WERI-Rb-1 (cell line): ENCODE data around the gene RBM17.
"Not testable (repeated sequence)": the region's sequence is repeated elsewhere in the genome, so short reads cannot be mapped to it uniquely, and the experiment has no call there.

Experiments
- DNase-seq: peaks from one replicate; pipeline ENCODE4 v3.0.0-alpha.2; 2020
- H3K27ac ChIP-seq: fragments of 250-450 bp; sonication (Bioruptor Pico); 2 replicates; pipeline ENCODE4 v1.5.1; 2020; ENCODE audit warnings: mild to moderate bottlenecking, moderate library complexity
- H3K27me3 ChIP-seq: fragments of 250-450 bp; sonication (Bioruptor Pico); 2 replicates; pipeline ENCODE4 v1.5.1; 2021; ENCODE audit warnings: mild to moderate bottlenecking, low read depth, moderate library complexity; ENCODE audit not compliant: insufficient read depth, severe bottlenecking
- H3K36me3 ChIP-seq: fragments of 250-450 bp; sonication (Bioruptor Pico); 2 replicates; pipeline ENCODE4 v1.5.1; 2020; ENCODE audit warnings: mild to moderate bottlenecking, moderate library complexity
- H3K4me3 ChIP-seq: 2 replicates; pipeline ENCODE4 v1.5.1; 2011; ENCODE audit warnings: low read depth, mild to moderate bottlenecking, control low read depth, low read length
- H3K9me3 ChIP-seq: fragments of 250-450 bp; sonication (Bioruptor Pico); 2 replicates; pipeline ENCODE4 v1.5.1; 2021; ENCODE audit warnings: mild to moderate bottlenecking, moderate library complexity; ENCODE audit not compliant: severe bottlenecking
- TF ChIP-seq, protein P1 (sequence below): IDR thresholded peaks from 2 replicates; pipeline ENCODE4 v1.5.1; 2011; ENCODE audit warnings: low read depth, mild to moderate bottlenecking, control low read depth, inconsistent platforms, low read length

RBM17 gene, protein sequence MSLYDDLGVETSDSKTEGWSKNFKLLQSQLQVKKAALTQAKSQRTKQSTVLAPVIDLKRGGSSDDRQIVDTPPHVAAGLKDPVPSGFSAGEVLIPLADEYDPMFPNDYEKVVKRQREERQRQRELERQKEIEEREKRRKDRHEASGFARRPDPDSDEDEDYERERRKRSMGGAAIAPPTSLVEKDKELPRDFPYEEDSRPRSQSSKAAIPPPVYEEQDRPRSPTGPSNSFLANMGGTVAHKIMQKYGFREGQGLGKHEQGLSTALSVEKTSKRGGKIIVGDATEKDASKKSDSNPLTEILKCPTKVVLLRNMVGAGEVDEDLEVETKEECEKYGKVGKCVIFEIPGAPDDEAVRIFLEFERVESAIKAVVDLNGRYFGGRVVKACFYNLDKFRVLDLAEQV

DNA sequence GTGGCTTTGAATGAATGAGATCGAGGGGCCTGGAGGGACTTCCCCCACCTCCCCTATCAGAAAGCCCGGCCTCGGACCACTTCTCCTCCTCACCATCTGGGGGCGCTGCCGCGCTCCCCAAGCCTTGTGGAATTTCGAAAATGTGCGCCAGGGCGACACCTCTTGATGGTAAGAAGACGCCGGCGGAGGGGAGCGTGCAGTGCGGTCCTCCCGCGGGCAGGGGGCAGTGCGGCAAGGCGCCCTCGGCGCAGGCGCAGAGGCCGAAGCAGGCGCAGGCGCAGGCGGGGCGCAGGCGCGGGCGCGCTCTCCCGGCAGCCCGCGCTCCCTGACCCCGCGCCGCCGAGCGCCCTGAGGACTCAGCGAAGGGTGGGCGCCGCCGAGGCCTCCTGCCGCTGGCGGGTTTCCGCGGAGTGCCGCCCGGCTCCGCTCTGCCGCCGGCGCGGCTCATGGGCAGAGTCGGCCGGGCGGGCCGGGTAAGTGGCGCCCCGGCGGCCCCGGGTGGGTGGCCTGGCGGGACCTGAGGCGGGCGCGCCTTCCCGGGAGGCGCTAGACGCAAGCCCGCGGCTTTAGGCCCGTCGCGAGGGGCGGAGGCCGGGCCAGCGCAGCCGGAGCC is at the start of gene RBM17:
RBM17 (plus strand) TSS at position 314 of the 613 bp plus-strand sequence. CDS start 8,032 bp downstream, outside the sequence.
- Histone ChIP-seq H3K27ac (peak within 1 kb of the TSS; percentile 65), H3K4me3 (peak within 1 kb of the TSS; percentile 93), H3K27me3 (peaks cover 16% of the 10 kb centered on the region), H3K9me3 (no peaks in the 10 kb centered on the region), H3K36me3 (no peaks in the 10 kb centered on the region)
- TF ChIP-seq, protein P1, sequence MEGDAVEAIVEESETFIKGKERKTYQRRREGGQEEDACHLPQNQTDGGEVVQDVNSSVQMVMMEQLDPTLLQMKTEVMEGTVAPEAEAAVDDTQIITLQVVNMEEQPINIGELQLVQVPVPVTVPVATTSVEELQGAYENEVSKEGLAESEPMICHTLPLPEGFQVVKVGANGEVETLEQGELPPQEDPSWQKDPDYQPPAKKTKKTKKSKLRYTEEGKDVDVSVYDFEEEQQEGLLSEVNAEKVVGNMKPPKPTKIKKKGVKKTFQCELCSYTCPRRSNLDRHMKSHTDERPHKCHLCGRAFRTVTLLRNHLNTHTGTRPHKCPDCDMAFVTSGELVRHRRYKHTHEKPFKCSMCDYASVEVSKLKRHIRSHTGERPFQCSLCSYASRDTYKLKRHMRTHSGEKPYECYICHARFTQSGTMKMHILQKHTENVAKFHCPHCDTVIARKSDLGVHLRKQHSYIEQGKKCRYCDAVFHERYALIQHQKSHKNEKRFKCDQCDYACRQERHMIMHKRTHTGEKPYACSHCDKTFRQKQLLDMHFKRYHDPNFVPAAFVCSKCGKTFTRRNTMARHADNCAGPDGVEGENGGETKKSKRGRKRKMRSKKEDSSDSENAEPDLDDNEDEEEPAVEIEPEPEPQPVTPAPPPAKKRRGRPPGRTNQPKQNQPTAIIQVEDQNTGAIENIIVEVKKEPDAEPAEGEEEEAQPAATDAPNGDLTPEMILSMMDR: peak; percentile 96
- DNase-seq: peak; percentile 81

DNA sequence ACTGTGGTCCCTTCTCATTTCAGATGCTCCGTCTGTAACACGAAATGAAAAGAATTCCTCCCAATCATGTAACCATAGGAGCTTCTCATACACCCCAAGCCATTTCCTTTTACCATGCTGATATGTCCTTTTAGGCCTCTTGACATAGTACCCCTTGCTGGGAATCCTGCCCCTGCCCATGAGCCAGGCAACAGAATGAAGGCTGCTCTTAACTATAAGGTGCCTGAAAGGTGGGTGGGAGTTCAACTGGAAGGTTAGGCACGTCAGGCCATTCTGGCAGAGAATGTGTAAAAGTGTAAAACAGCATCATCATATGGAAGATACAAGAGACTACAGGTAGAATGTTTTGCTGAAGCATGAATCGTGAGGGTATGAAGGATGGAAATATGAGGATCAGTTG is 49.1 kb upstream of the RBM17 start:
- no peak for DNase-seq
- no peaks in the 10 kb centered on the region for H3K9me3 ChIP-seq
- H3K4me3 ChIP-seq: no peak overlapping the region
- no peaks in the 10 kb centered on the region for H3K36me3 ChIP-seq
- no peak overlapping the region for H3K27ac ChIP-seq
- H3K27me3 ChIP-seq: peaks cover 4% of the 10 kb centered on the region
- TF ChIP-seq, protein P1: no peak

DNA sequence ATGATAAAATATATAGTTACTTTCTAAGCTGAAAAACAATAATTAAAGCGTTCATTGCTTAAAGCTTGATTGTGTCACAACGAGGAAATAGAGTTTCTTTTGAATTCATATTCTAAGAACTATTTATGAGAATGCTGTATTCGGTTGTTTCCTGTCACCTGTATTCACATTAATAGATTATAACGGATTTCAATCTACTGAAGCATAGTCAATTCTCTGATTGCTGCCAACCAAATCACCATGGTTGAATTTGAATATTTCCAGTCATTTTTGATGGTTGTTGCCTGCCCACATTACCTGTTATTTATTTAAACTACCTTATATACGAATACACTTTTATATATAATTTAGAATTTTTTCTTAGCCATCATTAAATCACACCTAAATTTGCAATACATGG is 48.6 kb upstream of the RBM17 start:
- H3K9me3 ChIP-seq: no peaks in the 10 kb centered on the region
- H3K27ac ChIP-seq: no peak overlapping the region
- H3K4me3 ChIP-seq: no peak overlapping the region
- H3K27me3 ChIP-seq: peaks cover 2% of the 10 kb centered on the region
- no peaks in the 10 kb centered on the region for H3K36me3 ChIP-seq
- TF ChIP-seq, protein P1: no peak
- no peak for DNase-seq

DNA sequence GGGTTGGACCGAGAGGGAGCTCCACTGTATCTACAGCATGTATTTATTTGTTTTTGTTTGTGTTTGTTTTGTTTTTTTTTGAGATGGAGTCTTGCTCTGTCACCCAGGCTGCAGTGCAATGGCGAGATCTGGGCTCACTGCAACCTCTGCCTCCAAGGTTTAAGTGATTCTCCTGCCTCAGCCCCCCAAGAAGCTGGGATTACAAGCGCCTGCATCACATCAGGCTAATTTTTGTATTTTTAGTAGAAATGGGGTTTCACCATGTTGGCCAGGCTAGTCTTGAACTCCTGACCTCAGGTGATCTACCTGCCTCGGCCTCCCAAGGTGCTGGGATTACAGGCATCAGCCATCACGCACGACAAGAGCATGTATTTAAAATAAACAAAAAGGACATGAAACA is 45.5 kb upstream of the RBM17 start:
- not testable (repeated sequence) for DNase-seq, H3K36me3 ChIP-seq, H3K9me3 ChIP-seq, H3K27me3 ChIP-seq, H3K4me3 ChIP-seq, H3K27ac ChIP-seq

GRCh38 chr10:6044060-6044459 is 44.8 kb upstream of the RBM17 start:
- H3K27ac ChIP-seq: no peak overlapping the region
- H3K9me3 ChIP-seq: no peaks in the 10 kb centered on the region
- peaks cover 8% of the 10 kb centered on the region for H3K27me3 ChIP-seq
- H3K4me3 ChIP-seq: no peak overlapping the region
- TF ChIP-seq, protein P1: no peak
- no peak for DNase-seq
- no peaks in the 10 kb centered on the region for H3K36me3 ChIP-seq

- Histone ChIP-seq H3K9me3 (no peaks in the 10 kb centered on the region), H3K4me3 (no peak overlapping the region), H3K27me3 (peaks cover 10% of the 10 kb centered on the region), H3K36me3 (no peaks in the 10 kb centered on the region), H3K27ac (no peak overlapping the region)
- no peak for DNase-seq
- TF ChIP-seq, protein P1: no peak
These were observed 44.0 kb upstream of the RBM17 start for GRCh38 chr10:6044751-6045313.
